PC-3 (cell line): ENCODE measurements around the gene ZP1. TPM values are rescaled to one million over a fixed set of nuclear protein-coding genes. Genes with fewer than 3 reads are reported as not detected.

ENCODE experiments used
- ATAC-seq: fragments of 200-7000 bp; cut with Tn5 transposase; 2 replicates; pipeline ENCODE4 v1.9.1; 2020; ENCODE audit warnings: mild to moderate bottlenecking, moderate library complexity
- BruUV-seq: library from RNA; stranded (reverse); fragments of 400-500 nt; replicated peaks from 2 replicates; lab custom pipeline; 2021; lab: Mats Ljungman, UMichigan
- CTCF ChIA-PET: fragments of 300-600 bp; sonication (Branson Sonifier 250); formaldehyde crosslinking; loops from one replicate; lab custom pipeline; 2022; ENCODE audit warnings: antibody characterized with exemption; lab: Charles Lee
- POLR2A ChIA-PET: fragments of 300-600 bp; sonication (Branson Sonifier 250); formaldehyde crosslinking; loops from one replicate; lab custom pipeline; 2022; ENCODE audit warnings: antibody characterized with exemption; ENCODE audit not compliant: unreplicated experiment; lab: Charles Lee
- DNase-seq: peaks from one replicate; pipeline ENCODE4 v3.0.0-alpha.2; 2015
- H2AFZ ChIP-seq: fragments of 300-600 bp; sonication (generic); 2 replicates; pipeline ENCODE4 v1.6.0; 2016; ENCODE audit warnings: antibody characterized with exemption, low read length
- H3F3A ChIP-seq: fragments of 300-600 bp; sonication (generic); one replicate; pipeline ENCODE4 v1.6.0; 2017; ENCODE audit warnings: antibody characterized with exemption, low read length, control low read depth, mild to moderate bottlenecking; ENCODE audit not compliant: unreplicated experiment
- H3K27ac ChIP-seq: fragments of 300-600 bp; sonication (generic); 2 replicates; pipeline ENCODE4 v1.5.1; 2016; ENCODE audit warnings: mild to moderate bottlenecking, low read length
- H3K27me3 ChIP-seq: fragments of 300-600 bp; sonication (generic); 2 replicates; pipeline ENCODE4 v1.6.1; 2016; ENCODE audit warnings: low read length, mixed read lengths
- H3K36me3 ChIP-seq: fragments of 300-600 bp; sonication (generic); 2 replicates; pipeline ENCODE4 v1.6.1; 2016; ENCODE audit warnings: low read depth, mixed run types, low read length, mixed read lengths
- H3K4me1 ChIP-seq: fragments of 300-600 bp; sonication (generic); 2 replicates; pipeline ENCODE4 v1.5.1; 2016; ENCODE audit warnings: low read length; ENCODE audit not compliant: insufficient read depth
- H3K4me2 ChIP-seq: fragments of 300-600 bp; sonication (generic); 2 replicates; pipeline ENCODE4 v1.6.0; 2016; ENCODE audit warnings: low read length
- H3K4me3 ChIP-seq: fragments of 300-600 bp; sonication (generic); 2 replicates; pipeline ENCODE4 v1.5.1; 2016; ENCODE audit warnings: mild to moderate bottlenecking, low read length, mixed read lengths
- H3K79me2 ChIP-seq: fragments of 300-600 bp; sonication (generic); 2 replicates; pipeline ENCODE4 v1.6.1; 2017; ENCODE audit warnings: low read length, mixed read lengths
- H3K9ac ChIP-seq: fragments of 300-600 bp; sonication (generic); 2 replicates; pipeline ENCODE4 v1.6.0; 2016; ENCODE audit warnings: mild to moderate bottlenecking, low read length
- H3K9me2 ChIP-seq: fragments of 300-600 bp; sonication (generic); replicated peaks from 2 replicates; pipeline ENCODE4 v1.6.1; 2016; ENCODE audit warnings: mixed run types, low read length, mixed read lengths
- H3K9me3 ChIP-seq: fragments of 300-600 bp; sonication (generic); 2 replicates; pipeline ENCODE4 v1.6.1; 2016; ENCODE audit warnings: low read length, mixed read lengths
- H4K20me1 ChIP-seq: fragments of 300-600 bp; sonication (generic); 2 replicates; pipeline ENCODE4 v1.6.1; 2016; ENCODE audit warnings: low read length, mixed read lengths
- EZH2 ChIP-seq: fragments of 300-600 bp; sonication (generic); IDR thresholded peaks from one replicate; pipeline ENCODE4 v1.6.1; 2017; ENCODE audit warnings: antibody characterized with exemption, mild to moderate bottlenecking, low read length; ENCODE audit not compliant: unreplicated experiment
- EZH2phosphoT487 ChIP-seq: fragments of 300-600 bp; sonication (generic); IDR thresholded peaks from 2 replicates; pipeline ENCODE4 v1.6.1; 2018; ENCODE audit warnings: mild to moderate bottlenecking, antibody characterized with exemption, low read length, borderline replicate concordance
- intact Hi-C: fragments of 100-400 bp; cut with micrococcal nuclease; formaldehyde crosslinking; loops from 2 replicates; pipeline ENCODE4 v1.9.0; 2023
- total RNA-seq: library from RNA; depleted of rRNA; stranded (reverse); fragments of >200 nt; gene quantifications from 2 replicates; pipeline ENCODE4 v1.2.3, GENCODE V29; 2014
- TF ChIP-seq, protein P1 (sequence below): fragments of 300-600 bp; sonication (generic); conservative IDR thresholded peaks from 2 replicates; pipeline ENCODE4 v1.5.1; 2017; ENCODE audit warnings: antibody characterized with exemption, low read depth, mild to moderate bottlenecking, low read length

ZP1 gene
- total RNA-seq, 1 experiment from 2014 or later, result not detected

DNA sequence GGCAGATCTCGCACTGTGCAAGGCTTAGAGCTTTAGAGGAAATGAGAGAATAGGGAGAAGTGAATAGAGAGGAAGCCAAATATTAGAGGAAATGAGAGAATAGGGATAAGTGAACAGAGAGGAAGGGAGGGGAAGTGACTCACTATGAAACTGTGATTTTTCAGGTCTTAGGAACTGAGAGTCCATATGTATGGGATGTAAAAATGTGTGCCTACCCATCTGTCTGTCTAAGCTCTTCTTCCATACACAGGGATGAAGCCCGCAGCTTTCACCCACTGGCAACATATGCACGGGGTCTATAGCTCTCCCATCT, 31.9 kb upstream of the ZP1 start:
- H3K9ac ChIP-seq, result peak overlapping the region; percentile 6; the same call in 1 of the 2 replicates
- ATAC-seq (peak; percentile 32), DNase-seq (peak; percentile 75)
- no peaks in the 10 kb centered on the region for H3K36me3 ChIP-seq
- H3K79me2 ChIP-seq, result no peaks in the 10 kb centered on the region
- H4K20me1 ChIP-seq, result no peaks in the 10 kb centered on the region
- BruUV-seq, result no TSS peak
- H2AFZ ChIP-seq, result peak overlapping the region; percentile 59
- ChIA-PET CTCF (interaction anchor here (0.6 to 1.4 kb wide), 2 partner anchors 64 to 501 kb away, joined by 3 read pairs; no protein-coding TSS in a partner anchor), POLR2A (no interaction called here)
- peak overlapping the region; percentile 76 for H3K27ac ChIP-seq
- TF ChIP-seq, protein P1, sequence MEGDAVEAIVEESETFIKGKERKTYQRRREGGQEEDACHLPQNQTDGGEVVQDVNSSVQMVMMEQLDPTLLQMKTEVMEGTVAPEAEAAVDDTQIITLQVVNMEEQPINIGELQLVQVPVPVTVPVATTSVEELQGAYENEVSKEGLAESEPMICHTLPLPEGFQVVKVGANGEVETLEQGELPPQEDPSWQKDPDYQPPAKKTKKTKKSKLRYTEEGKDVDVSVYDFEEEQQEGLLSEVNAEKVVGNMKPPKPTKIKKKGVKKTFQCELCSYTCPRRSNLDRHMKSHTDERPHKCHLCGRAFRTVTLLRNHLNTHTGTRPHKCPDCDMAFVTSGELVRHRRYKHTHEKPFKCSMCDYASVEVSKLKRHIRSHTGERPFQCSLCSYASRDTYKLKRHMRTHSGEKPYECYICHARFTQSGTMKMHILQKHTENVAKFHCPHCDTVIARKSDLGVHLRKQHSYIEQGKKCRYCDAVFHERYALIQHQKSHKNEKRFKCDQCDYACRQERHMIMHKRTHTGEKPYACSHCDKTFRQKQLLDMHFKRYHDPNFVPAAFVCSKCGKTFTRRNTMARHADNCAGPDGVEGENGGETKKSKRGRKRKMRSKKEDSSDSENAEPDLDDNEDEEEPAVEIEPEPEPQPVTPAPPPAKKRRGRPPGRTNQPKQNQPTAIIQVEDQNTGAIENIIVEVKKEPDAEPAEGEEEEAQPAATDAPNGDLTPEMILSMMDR, result no peak
- TF ChIP-seq EZH2 (no peak), EZH2phosphoT487 (no peak)
- intact Hi-C loops, result no loop called here
- peaks cover 9% of the 10 kb centered on the region for H3F3A ChIP-seq
- no peaks in the 10 kb centered on the region for H3K9me2 ChIP-seq
- no peaks in the 10 kb centered on the region for H3K9me3 ChIP-seq
- H3K4me1 ChIP-seq, result peaks cover 44% of the 10 kb centered on the region
- no peaks in the 10 kb centered on the region for H3K27me3 ChIP-seq
- no peak overlapping the region for H3K4me3 ChIP-seq
- H3K4me2 ChIP-seq, result peak overlapping the region; percentile 44

DNA sequence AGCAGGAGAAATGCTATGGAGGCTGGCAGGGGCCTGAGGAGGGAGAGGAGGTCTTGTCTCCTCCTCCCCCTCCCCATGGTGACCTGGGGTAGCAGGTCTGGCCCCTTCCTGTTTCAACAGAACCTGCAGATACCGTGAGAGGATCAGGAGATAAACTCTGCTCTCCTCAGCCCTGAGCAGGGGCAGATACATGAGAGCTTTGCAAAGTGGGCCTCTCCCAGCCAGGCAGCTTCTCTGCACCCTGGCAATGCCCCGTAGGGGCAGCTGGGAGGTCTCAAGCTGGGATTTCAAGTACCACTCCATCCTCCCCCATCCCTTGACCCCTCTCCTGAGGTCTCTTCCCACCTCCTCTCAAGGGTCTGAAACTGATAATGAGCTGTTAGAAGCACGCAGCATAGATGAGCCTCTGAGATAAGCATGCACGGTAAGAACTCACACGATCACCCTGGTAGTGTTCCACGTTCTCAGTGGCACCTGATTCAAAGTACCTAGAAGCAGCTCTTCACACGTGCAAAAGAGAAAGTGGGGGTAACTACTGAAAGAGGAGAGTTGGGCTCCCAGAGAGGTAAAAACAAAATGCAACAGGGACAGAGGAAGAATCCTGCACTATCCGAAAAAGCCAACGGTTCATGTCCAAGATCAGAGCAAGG, 30.4 kb upstream of the ZP1 start:
- no TSS peak for BruUV-seq
- Histone ChIP-seq H4K20me1 (no peaks in the 10 kb centered on the region), H2AFZ (no peak overlapping the region), H3K4me1 (peaks cover 35% of the 10 kb centered on the region), H3K9me2 (no peaks in the 10 kb centered on the region), H3F3A (peaks cover 4% of the 10 kb centered on the region), H3K27ac (no peak overlapping the region), H3K9ac (no peak overlapping the region), H3K36me3 (no peaks in the 10 kb centered on the region), H3K4me3 (no peak overlapping the region), H3K27me3 (no peaks in the 10 kb centered on the region), H3K4me2 (no peak overlapping the region), H3K9me3 (no peaks in the 10 kb centered on the region), H3K79me2 (peaks cover 1% of the 10 kb centered on the region)
- ChIA-PET POLR2A (no interaction called here), CTCF (no interaction called here)
- DNase-seq (no peak), ATAC-seq (no peak)
- no peak for TF ChIP-seq EZH2
- intact Hi-C loops, result no loop called here

DNA sequence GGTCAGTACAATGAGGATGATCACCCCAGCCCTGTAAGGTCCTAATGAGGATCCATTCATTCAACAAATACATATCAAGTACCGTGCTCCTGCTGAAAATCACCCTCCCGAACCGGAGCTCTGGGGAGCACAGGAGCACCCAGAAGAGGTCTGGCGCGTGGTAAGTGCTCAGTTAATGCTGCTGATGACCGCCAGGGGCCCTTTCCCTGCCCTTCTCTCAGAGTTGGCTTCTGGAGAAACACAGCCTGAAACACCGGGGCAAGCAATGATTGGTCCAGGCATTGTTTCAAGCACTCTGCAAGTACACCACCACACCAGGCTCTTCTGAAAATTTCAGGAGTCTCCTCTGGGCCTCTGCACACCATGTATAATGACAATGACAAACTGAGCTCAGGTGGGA, 29.2 kb upstream of the ZP1 start:
- H3K4me2 ChIP-seq, result no peak overlapping the region
- DNase-seq (no peak), ATAC-seq (no peak)
- H3K27me3 ChIP-seq, result no peaks in the 10 kb centered on the region
- H4K20me1 ChIP-seq, result no peaks in the 10 kb centered on the region; the same call in 1 of the 2 replicates
- POLR2A ChIA-PET, result no interaction called here
- TF ChIP-seq EZH2 (no peak), EZH2phosphoT487 (no peak)
- TF ChIP-seq, protein P1, result no peak
- H3K9me2 ChIP-seq, result no peaks in the 10 kb centered on the region
- H3K36me3 ChIP-seq, result no peaks in the 10 kb centered on the region
- H3F3A ChIP-seq, result no peaks in the 10 kb centered on the region
- no peak overlapping the region for H3K27ac ChIP-seq
- no peak overlapping the region for H3K9ac ChIP-seq
- no TSS peak for BruUV-seq
- peaks cover 13% of the 10 kb centered on the region for H3K79me2 ChIP-seq
- no peak overlapping the region for H2AFZ ChIP-seq
- peaks cover 28% of the 10 kb centered on the region for H3K4me1 ChIP-seq
- no peak overlapping the region for H3K4me3 ChIP-seq
- CTCF ChIA-PET, result interaction anchor here (0.7 kb wide), 1 partner anchor 321 kb away, joined by 3 read pairs; no protein-coding TSS in a partner anchor
- H3K9me3 ChIP-seq, result no peaks in the 10 kb centered on the region
- intact Hi-C loops, result no loop called here
